Endometrial microvascular endothelial cells (primary cell): ENCODE results near the gene POFUT2. TPM values are rescaled to one million over a fixed set of nuclear protein-coding genes. Genes with fewer than 3 reads are reported as not detected.
"Not testable (repeated sequence)": the region's sequence is repeated elsewhere in the genome, so short reads cannot be mapped to it uniquely, and the experiment has no call there.

ENCODE experiments used
- in situ Hi-C: cut with HindIII; loops from 2 replicates; pipeline ENCODE4 v1.10.0; 2017; ENCODE audit warnings: low sequenced_read_pairs, low pct_unique_long_range_greater_than_20kb; ENCODE audit errors: inconsistent ontology term
- total RNA-seq: library from RNA; depleted of rRNA; stranded (reverse); fragments of >200 nt; gene quantifications from one replicate; pipeline ENCODE4 v1.2.3, GENCODE V29; 2015; ENCODE audit errors: inconsistent ontology term

Gene POFUT2
- total RNA-seq, 1 donor from 2014 or later: 25.5 TPM

DNA sequence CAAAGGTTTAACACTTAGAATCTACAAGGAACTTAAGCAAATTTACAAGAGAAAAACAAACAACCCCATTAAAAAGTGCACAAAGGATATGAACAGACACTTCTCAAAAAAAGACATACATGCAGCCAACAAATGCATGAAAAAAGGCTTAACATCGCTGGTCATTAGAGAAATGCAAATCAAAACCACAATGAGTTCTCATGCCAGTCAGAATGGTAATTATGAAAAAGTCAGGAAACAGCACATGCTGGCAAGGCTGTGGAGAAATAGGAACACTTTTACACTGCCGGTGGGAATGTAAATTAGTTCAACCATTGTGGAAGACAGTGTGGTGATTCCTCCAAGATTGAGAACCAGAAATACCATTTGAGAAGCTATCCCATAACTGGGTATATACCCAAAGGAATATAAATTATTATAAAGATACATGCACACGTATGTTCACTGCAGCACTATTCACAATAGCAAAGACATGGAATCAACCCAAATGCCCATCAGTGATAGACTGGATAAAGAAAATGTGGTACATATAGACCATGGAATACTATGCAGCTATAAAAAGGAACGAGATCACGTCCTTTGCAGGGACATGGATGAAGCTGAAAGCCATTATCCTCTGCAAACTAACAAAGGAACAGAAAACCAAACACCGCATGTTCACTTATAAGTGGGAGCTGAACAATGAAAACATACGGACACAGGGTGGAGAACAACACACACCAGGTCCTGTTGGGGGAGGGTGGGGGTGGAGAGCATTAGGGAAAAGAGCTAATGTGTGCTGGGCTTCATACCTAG is 28.2 kb upstream of the POFUT2 start:
- in situ Hi-C loops: not testable (repeated sequence)

DNA sequence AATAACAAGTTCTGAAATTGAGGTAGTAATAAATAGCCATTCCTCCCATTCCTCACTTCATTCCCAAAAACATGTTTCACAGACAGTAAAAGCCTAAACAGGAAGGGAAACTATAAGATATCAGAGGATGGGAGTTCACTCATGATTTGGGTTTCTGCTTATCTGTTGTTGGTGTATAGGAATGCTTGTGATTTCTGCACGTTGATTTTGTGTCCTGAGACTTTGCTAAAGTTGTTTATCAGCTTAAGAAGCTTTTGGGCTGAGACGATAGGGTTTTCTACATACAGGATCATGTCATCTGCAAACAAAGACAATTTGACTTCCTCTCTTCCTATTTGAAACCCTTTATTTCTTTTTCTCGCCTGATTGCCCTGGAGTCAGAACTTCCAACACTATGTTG is 26.0 kb upstream of the POFUT2 start:
- in situ Hi-C loops: no loop called here

DNA sequence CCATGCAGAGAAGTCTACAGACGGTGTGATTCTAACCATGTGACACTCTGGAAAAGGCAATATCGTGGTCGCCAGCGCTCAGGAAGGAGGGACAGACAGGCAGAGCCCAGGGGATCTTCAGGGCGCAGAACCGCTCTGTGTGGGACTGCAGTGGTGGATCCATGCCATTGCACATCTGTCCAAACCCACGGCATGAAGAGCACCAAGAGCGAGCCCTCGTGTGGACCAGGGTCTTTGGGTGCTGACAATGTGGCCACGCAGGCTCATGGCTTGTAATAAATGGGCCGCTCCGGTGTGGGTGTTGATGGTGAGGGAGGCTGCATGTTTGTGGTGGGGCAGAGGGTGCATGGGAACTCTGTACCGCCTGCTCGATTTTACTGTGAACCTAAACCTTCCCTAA is 25.3 kb upstream of the POFUT2 start:
- in situ Hi-C loops: no loop called here

GRCh38 chr21:45312296-45312695 is 24.6 kb upstream of the POFUT2 start:
- in situ Hi-C loops: no loop called here

DNA sequence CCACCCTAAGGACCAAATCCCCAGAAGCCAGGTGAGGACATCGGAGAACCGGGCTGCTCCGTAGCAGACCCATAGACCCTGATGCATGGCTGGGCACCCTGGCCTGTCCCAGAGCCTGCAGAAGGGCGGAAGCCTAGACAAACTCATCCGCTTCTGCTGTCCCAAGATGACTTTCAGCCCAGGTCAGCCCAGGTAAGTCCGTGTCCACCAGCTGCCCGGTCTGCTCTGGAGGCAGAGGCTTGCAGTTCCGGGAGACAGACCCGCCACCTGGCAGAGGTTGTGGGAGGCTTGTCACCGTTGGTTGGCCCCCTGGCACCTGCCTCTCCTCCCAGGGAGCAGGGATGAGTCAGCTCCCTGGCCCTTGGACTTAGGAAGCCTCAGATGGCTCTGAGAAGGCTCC is 22.8 kb upstream of the POFUT2 start:
- in situ Hi-C loops: no loop called here

DNA sequence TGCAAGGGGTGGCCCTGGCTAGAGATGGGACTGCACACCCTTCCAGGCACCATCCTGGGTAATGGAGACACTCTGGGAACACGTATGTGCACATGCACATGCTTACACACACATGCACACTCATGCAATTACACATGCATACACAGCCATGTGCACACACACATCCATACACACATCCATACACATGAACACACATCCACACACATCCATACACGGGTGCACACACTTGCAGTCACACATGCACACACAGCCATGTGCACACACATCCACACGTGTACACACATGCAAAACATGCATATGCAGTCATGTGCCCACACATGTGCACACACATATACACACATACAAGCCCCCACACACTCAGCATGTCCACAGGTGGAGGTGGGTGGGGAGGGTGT is 22.3 kb upstream of the POFUT2 start:
- in situ Hi-C loops: no loop called here

DNA sequence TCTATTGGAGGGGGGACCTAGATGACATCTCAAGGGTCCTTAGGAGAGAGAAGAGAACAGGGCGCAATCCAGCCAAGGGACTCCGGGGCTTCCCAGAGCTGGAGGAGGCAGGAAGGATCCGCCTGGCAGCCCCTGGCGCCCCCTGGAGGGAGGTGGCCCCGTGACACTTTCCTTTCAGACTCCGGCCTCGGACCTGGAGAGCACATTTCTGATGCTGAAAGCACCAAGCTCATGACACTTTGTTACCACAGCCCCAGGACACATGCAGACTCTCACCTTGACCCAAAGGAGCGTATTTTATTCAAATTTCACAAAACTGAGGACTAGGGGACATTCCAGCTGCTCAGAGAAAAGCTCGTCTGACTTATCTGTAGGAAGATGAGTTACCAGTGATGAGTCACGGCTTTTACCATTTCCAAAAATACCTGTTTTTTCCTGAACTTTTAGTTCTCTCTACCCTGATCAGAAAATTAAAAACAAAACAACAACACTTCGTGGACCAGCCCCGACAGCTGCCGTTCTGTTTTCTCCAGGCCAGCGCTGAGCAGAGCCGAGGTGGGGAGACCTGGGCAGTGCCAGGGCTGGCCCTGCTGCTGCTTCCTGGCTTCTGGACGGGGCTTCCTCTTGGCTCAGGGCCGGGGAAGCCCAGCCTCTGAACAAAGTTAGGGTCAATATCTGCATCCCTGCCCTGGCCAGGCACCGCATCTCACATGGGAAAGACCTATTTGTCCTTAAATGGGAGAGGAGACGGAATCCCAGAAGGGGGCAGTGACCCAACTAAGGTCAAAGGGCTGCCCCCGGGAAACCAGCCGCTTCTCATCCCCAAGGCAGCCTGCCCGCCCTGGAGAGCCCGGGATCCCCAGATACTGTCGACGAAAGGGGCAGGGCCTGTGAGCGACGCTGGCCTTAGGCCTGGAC is 21.6 kb upstream of the POFUT2 start:
- in situ Hi-C loops: no loop called here

DNA sequence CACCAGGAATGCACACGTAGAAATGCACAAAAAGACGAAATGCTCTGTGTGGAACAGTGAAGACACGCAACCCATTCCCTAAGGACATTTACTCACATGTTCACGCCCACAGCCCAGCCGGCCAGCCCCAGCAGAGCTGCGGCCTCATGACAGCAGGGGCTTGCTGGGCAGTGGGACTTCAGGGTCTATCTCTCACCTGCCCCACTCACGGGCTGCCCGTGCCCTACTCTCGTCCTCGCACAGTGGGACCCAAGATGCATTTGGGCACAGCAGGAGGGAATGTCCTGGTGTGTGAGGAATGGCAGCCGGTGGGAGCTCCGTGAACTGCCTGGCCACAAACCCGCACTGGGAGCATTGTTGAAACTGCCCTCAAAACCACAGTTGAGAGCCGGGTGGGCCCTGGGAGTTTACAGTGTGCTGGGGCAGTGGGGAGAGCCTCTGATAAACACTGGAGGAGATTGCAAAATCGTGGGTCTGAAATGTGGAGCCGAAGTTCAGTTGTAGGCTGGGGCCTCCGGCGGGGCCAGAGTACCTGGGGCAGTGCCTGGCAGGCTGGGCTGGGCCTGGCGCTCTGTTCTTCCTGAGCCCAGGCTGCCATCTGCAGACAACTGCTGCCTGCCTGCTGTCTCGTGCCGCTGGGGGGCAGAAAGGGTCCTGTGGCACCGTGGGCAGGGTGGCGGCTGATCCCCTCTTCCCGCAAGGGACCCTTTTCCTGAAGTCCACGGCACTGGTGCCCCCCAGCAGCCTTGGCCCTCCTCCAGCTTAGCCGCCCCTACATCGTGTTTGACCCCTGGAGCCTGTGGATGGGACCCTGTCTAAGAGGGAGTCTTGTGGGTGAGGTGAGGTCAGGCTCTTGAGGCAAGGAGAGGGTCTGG is 20.7 kb upstream of the POFUT2 start:
- in situ Hi-C loops: no loop called here

DNA sequence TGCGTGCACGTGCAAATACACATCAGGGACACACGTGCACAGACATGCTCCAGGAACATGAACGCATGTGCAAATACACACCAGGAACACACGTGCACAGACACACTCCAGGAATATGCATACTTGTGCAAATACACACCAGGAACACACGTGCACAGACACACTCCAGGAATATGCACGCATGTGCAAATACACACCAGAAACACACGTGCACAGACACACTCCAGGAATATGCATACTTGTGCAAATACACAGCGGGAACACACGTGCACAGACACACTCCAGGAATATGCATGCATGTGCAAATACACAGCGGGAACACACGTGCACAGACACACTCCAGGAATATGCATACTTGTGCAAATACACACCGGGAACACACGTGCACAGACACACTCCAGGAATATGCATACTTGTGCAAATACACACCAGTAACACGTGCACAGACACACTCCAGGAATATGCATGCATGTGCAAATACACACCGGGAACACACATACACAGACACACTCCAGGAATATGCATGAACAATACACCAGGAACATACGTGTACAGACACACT is 20.0 kb upstream of the POFUT2 start:
- in situ Hi-C loops: not testable (repeated sequence)

DNA sequence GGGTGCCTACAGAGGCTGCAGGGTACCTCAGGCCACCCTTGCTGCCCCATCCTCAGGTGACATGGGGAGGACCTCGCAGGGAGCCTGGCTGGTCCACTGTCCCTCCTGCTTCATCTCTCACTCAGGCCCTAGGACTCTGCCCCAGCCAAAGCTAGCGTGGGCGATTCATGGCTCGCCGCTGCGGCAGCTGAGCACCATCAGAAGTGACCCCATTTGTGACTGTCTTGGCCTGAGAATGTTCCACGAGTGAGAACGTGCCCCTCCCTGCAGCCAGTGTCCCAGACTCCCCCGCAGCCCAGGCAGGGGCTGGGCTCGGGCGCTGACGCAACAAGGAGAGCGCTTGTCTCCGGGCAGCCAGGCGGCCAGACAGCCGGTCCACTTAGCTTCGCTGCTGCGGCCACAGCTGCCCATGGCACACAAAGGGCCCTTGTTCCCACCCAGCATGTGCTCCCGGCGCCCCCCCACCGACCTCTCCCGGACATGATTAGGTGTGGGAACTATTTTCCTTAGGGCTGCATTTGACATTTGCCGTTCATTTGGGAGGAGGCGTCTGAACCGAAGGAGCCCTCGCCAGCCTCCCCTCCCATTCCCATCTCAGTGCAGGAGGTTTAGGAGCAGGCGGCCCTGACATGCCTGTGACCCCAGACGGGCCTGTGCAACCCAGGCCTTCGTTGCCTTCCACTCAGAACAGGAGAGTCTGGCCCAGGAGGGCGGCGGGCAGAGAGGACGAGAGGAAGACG is 19.3 kb upstream of the POFUT2 start:
- in situ Hi-C loops: no loop called here

DNA sequence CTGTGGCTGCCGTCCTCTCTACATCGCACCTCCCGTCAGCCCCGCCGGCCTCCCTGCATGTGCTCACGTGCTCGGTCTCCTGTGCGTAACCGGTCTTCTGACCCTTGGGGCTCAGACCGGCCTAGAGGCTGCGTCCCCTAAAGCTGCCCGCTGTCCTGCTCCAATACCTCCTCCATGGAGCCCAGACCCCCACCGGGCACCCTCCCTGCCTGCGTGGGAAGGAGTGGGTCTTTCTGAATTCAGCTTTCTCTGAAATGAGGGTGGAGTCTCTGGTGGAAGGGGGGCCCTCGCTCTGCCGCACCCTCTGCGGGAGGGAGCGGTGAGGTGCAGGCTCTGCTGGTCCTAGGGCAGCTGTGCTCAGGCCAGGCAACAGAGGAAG is 18.7 kb upstream of the POFUT2 start:
- in situ Hi-C loops: no loop called here

DNA sequence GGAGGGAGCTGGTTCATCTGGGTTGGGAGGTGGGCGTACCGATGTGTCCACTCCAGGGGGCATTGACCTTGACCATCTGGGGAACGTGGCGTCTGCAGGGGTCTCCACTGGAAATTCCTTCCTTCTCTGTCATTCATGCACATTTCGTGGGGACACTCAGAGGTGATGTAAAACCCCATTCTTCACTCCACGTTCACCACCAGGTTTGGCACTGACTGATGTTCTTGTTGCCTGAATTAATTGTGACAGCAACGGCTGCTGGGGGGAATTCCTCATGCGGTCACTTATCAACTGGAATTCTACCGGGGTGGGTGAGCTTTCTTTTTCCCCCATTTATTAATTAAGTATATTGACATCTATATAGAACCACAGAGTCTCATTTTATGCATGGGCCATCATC is 18.1 kb upstream of the POFUT2 start:
- in situ Hi-C loops: no loop called here

- in situ Hi-C loops: no loop called here
Measured at GRCh38 chr21:45304945-45305344, 17.2 kb upstream of the POFUT2 start.

GRCh38 chr21:45304476-45304830 is 16.8 kb upstream of the POFUT2 start:
- in situ Hi-C loops: no loop called here

- in situ Hi-C loops: no loop called here
Measured at GRCh38 chr21:45303751-45304475, 16.2 kb upstream of the POFUT2 start.

GRCh38 chr21:45303091-45303615 is 15.5 kb upstream of the POFUT2 start:
- in situ Hi-C loops: no loop called here
